Measurements from ENCODE around the gene CCDC148. TPM values are rescaled to one million over a fixed set of nuclear protein-coding genes. Genes with fewer than 3 reads are reported as not detected.

The CCDC148 gene
- total RNA-seq, 4 donors from 2014 or later = 0.55 to 1.6 TPM; not detected in 2

GRCh38 chr2:158217593-158217992 lies 239.0 kb downstream of the CCDC148 start:
- intact Hi-C loops (cut with DNase I; ENCODE audit: low total_unique reads) = no loop called here
- TF ChIP-seq POLR2A (IDR thresholded peaks at IDR 0.05) (no peak), CTCF (IDR thresholded peaks at IDR 0.05) (no peak)
- WGBS, 2 donors = 75 to 77% methylated on average over 8 of the region's 8 CpGs
- DNase-seq (ENCODE audit: low spot score in 2 of 2) = no peak
- no peak overlapping the region for H3K4me3 ChIP-seq (ENCODE audit: low read depth, poor library complexity, severe bottlenecking)

GRCh38 chr2:158214431-158214830 lies 242.1 kb downstream of the CCDC148 start:
- H3K4me3 ChIP-seq (ENCODE audit: low read depth, poor library complexity, severe bottlenecking) = no peak overlapping the region
- 34 to 64% methylated on average over 2 of the region's 2 CpGs for WGBS, 2 donors
- intact Hi-C loops (cut with DNase I; ENCODE audit: low total_unique reads) = no loop called here
- DNase-seq (ENCODE audit: low spot score in 2 of 2) = peak in 1 of 2 donors; percentile 24
- TF ChIP-seq POLR2A (IDR thresholded peaks at IDR 0.05) (no peak), CTCF (IDR thresholded peaks at IDR 0.05) (no peak)

GRCh38 chr2:158213773-158214172 lies 242.8 kb downstream of the CCDC148 start:
- intact Hi-C loops (cut with DNase I; ENCODE audit: low total_unique reads) = no loop called here
- DNase-seq (ENCODE audit: low spot score in 2 of 2) = no peak
- TF ChIP-seq POLR2A (IDR thresholded peaks at IDR 0.05) (no peak), CTCF (IDR thresholded peaks at IDR 0.05) (no peak)
- WGBS, 2 donors = 49 to 52% methylated on average over 2 of the region's 2 CpGs
- no peak overlapping the region for H3K4me3 ChIP-seq (ENCODE audit: low read depth, poor library complexity, severe bottlenecking)

GRCh38 chr2:158212301-158212700 lies 244.3 kb downstream of the CCDC148 start:
- intact Hi-C loops (cut with DNase I; ENCODE audit: low total_unique reads) = no loop called here
- DNase-seq (ENCODE audit: low spot score in 2 of 2) = no peak
- TF ChIP-seq POLR2A (IDR thresholded peaks at IDR 0.05) (no peak), CTCF (IDR thresholded peaks at IDR 0.05) (no peak)
- 61 to 73% methylated on average over 2 of the region's 2 CpGs for WGBS, 2 donors
- no peak overlapping the region for H3K4me3 ChIP-seq (ENCODE audit: low read depth, poor library complexity, severe bottlenecking)

- intact Hi-C loops (cut with DNase I; ENCODE audit: low total_unique reads) = no loop called here
- no peak overlapping the region for H3K4me3 ChIP-seq (ENCODE audit: low read depth, poor library complexity, severe bottlenecking)
- WGBS, 2 donors = 60 to 63% methylated on average over 2 of the region's 2 CpGs
- TF ChIP-seq POLR2A (IDR thresholded peaks at IDR 0.05) (no peak), CTCF (IDR thresholded peaks at IDR 0.05) (no peak)
- no peak for DNase-seq (ENCODE audit: low spot score in 2 of 2)
Observed at GRCh38 chr2:158211502-158211901, 245.1 kb downstream of the CCDC148 start.

- TF ChIP-seq POLR2A (IDR thresholded peaks at IDR 0.05) (no peak), CTCF (IDR thresholded peaks at IDR 0.05) (no peak)
- WGBS, 2 donors = 74 to 90% methylated on average over 1 of the region's 1 CpG
- no peak for DNase-seq (ENCODE audit: low spot score in 2 of 2)
- no peak overlapping the region for H3K4me3 ChIP-seq (ENCODE audit: low read depth, poor library complexity, severe bottlenecking)
- intact Hi-C loops (cut with DNase I; ENCODE audit: low total_unique reads) = no loop called here
Observed at GRCh38 chr2:158207354-158207753, 249.2 kb downstream of the CCDC148 start.
